HTERT RPE-1 (cell line): ENCODE results near the gene TNFRSF25.
"Not testable (repeated sequence)": the region's sequence is repeated elsewhere in the genome, so short reads cannot be mapped to it uniquely, and the experiment has no call there.

Experiments used
- in situ Hi-C: fragments of 300-500 bp; cut with MboI; formaldehyde crosslinking; loops from 4 replicates; pipeline ENCODE4 v1.14.3; 2020; ENCODE audit warnings: low sequenced_read_pairs

The TNFRSF25 gene

DNA sequence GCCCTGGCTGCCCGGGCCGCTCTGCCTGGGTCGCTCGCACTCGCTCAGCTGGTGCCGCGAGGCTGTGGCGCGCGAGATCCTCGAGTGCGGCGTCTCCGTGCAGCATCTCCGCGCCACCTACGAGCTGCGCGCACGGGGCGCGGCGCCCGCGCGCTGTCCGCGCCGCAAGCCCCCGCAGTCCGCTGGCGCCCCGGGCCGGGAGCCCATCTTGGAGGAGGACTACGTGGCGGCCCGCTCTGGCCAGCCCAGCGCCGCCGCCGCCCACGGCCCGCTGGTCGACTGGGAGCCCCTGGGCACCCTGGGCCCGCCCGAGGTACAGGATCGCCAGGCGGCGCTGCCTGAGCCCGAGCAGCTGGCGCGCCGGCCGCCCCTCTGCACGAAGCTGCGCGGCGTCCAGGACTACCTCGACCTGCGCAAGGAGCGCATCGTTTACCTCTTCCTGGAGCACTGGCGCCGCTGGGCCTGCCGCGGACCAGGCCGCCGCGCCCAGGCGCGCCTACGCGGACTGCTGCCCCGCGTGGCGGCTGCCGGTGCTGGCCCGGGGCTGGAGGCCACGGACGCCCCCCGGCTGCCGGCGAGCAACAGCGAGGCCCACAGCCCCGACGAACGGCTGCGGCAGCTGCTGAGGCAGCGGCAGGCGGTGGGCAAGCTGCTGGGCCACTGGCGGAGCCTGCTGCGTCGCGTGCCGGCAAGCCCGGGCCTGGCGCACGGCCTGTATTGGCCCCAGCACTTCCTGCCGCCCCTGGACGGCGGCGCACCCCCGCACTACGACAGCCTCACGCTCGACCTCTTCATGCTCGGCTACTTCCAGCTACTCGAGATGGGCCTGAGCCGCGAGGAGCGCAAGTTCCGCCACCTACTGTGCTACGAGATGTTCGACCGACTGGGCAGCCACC lies 10.9 kb downstream of the TNFRSF25 start:
- in situ Hi-C loops = no loop called here

DNA sequence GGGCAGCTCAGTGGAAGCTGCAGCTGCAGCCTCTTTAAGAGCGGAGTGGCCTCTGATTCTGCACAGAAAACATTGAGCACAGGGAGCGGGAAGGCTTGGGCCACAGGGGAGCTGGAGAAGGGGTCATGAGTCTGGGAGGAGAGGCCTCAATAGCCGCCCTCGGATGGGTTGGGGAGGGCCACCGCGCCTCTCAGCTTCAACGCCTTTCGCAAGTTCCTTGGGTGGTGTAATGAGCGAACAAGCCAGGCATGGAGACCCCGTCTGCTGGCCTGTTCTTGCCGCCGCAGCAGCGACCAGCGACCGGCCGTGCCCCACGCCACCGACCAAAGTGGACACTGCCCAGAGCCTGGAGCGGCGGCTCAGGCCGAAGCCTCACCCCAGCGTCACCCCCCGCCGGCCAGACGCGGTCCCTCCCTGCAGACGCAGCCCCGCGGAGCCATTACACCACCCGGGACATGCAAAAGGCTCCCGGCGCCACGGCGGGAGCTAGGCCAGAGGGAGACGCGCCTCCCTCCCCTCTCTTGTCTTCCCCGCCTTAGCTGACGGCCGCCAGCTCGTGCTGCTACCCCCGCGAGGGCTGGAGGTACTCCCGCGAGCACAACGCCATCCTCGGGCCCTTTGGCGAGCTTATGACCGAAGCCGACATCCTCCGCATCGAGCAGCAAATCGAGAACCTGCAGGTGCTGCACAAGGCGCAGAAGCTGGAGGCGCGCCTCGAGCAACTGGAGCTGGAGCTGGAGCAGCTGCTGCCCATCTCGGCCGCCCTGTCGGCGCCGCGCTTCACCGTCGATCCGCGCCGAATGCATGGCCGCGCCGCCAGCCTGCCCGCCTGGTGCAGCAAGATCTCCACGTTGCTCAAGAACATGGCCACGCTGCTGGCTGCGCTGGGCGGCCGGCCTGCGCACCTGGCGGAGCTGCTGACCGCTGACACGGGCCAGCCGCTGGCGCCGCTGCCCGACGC lies 11.8 kb downstream of the TNFRSF25 start:
- in situ Hi-C loops = not testable (repeated sequence)

DNA sequence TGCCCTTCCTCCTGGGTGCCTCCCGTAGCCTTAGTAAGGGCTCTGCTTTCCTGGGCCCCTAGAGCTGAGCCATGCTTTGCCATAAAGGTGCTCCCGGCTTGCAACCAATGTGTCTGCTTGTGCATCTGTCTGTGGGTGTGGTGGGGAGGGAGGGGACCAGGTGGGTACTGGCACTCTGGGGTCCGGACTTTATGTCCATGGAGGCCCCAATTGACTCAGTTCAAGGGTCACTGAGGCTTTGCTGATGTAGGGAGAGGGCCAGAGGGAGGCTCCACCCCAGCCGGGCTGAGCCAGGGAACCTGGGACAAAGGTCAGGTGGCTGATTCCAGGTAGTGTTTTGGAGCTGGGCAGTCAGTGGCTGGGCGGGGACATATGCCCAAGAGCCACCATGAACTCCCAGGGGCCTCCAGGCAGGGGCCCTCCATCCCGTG lies 15.0 kb downstream of the TNFRSF25 start:
- in situ Hi-C loops = no loop called here

DNA sequence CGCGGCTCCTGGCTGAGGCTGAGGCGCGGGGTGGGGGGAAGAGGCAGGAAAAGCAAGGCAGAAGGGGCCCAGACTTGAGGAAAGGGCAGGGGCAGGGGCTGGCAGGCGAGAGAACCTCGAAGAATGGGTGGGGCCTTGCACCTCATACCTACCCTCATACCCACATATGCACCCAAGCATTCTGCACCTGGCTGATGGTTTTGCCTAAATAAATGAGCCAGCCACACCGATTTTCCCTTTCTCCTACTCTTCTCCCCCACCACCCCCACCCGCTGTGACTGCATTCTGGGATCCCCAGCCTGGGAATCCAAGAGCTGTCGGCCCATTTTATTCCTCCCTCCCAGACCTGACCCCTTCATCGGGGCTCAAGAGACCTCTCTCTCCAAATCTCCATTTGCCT lies 15.5 kb downstream of the TNFRSF25 start:
- in situ Hi-C loops = not testable (repeated sequence)

DNA sequence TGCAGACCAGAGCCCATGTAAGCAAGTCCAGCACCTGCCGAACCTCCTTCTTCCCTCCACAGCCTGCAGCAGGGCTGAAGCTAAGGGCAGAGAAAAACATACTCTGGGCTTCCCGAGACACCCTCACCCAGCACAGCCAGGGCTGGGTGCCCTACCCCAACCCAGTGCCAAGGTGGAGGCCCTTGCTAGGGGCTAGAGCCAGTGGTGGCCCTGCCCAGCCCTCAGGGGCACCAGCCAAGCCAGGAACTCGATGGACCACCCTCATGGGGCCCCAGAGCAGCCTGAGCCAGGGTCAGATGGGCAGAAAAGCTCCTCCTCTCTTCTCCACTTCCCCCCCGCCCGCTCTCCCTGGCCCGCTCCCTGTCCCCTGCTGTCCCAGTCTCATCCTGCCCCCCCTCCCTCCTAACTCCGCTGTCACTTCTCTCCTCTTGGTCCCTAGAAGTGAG lies 15.9 kb downstream of the TNFRSF25 start:
- in situ Hi-C loops = no loop called here

DNA sequence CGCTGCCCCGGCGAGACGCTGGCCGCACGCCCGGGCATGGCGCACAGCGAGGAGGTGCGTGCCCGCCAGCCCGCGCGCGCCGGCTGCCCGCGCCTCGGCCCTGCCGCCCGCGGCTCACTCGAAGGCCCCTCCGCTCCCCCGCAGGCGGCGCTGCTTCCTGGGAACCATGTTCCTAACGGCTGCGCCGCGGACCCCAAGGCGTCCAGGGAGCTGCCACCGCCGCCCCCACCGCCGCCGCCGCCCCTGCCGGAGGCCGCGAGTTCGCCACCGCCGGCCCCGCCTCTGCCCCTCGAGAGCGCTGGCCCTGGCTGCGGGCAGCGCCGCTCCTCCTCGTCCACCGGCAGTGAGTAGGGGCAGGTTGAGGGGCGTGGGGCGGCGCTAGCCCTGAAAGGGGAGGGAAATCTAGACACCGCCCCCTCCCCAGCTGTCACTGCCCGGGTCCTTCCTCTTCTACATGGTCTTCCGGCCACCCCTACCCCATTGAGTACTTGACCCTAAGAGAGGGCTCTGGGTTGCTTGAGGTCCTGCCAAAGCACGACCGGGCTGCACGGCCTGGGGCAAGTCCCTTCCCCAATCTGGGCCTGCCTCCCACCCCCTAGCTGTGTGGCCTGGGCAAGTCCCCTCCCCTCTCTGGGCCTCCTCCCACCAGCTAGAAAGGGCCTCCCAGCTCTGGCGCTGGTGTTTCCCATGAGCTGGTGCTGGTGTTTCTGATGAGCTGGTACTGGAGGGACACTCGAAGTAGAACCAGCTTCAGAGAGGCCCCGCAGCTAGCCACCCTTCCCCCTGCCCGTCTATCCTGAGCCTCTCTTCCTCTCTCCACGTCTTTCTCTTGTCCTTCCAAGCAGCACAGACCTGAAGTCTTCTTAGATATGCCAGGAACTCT lies 17.0 kb downstream of the TNFRSF25 start:
- in situ Hi-C loops = no loop called here

DNA sequence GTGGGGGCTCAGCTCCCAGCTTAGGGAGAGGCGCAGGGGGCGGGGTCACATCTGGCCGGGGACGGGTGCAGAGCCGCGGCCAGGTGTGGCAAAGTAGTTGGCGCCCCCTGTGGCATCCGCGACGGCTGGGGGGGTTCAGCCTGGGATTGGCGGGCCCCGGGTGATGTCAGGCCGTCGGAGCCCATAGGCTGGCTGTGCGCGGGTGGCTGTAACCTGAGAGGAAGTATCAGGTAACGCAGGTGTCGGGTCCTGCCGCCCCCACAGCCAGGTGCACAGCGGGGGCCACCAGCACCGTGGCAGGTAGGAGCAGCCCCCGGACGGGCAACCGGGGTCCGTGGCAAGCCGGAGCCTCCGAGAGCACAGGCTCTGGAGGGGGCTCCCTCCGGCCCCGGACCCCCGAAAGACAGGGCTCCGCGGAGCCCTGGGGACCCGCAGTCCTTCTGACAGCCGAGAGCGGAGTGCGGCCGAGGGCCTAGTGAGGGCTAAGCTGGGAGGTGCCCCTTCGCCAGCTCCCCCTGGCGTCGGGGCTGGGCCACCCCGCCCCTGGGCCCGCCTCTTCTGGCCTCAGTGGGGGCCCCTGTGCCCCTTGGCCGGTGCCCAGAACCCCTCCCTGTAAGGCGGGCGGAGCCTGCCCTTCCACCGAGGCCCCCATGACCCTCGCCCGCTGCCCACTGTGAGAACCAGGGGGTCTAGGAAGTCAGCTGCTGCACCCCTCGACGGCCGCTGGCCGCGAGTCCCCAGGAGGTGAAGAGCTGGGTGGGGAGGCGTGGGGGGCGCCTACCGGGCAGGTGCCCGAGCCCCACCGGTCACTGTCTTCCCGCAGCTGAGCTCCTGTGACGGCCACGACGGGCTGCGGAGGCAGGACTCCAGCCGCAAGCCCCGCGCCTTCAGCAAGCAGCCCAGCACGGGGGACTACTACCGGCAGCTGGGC lies 17.9 kb downstream of the TNFRSF25 start:
- in situ Hi-C loops = no loop called here

DNA sequence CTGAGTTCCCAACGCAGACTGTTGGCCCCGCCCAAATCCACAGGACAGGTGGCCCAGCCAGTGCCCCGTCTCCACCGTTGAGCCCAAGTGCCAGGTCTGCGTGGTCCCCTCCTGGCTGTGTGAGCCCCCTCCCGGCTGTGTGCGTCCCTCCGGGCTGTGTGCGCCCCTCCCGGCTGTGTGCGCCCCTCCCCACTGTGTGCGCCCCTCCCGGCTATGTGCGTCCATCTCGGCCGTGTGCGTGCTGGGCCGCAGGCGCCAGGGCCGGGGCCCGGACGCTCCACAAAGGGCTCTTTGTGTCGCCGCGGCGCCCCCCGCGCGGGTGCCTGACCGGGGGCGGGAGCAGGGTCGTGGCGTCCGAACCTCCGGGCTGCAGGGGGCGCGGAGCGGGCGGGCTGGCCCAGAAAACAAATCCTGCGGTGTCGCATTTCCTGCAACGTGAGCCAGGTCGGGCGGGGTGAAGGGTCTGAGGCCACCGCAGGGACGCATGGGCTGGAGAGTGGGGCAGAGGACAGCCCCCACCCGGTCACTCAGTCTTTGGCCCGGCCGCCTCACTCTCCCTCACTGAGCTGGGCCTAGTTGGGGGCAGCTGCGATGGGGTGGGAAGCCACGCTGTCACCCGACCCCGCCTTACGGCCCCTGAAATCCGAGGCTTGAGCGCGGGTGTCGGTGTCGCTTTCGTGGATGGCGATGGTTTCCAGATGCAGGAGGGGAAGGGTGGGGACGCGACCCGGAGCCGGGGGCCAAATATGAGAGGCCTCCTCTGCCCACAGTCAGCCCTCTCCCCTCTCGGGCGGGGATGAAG lies 18.8 kb downstream of the TNFRSF25 start:
- in situ Hi-C loops = no loop called here

DNA sequence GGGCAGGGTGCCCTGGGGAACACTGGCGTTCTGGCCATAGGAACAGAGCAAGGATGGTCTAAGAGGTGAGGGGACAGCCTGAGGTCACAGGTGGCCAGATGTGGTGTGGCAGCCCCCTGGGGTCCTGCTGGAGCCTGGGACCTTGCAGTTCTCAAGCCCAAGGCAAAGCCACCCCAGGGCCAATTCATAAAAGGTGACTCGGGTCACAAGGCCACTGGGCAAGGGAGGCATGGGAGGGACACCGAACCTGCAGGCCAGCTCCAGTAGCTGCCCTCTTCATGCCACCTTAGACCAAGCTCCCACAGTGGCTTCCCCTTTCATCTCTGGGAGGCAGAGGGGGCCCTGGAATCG lies 19.3 kb downstream of the TNFRSF25 start:
- in situ Hi-C loops = no loop called here

DNA sequence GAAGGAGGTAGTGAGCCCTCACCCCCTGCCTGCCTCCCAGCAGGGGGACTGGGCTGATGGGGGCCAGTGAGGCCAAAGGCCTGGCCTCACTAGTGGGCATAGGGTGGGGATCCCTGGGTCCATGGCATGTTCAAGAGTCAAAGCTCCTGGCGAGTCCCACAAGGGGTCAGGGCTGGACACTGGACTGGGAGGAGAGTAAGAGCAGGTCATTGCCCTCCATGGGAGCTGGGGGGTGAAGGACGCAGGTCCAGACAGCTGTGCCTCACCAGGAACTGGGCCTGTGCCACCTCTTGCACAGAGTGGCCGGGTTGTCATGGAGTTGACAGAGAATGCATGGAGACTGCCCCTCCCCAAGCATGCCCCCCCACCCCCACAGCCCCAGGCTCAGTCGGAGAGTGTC lies 20.0 kb downstream of the TNFRSF25 start:
- in situ Hi-C loops = not testable (repeated sequence)

DNA sequence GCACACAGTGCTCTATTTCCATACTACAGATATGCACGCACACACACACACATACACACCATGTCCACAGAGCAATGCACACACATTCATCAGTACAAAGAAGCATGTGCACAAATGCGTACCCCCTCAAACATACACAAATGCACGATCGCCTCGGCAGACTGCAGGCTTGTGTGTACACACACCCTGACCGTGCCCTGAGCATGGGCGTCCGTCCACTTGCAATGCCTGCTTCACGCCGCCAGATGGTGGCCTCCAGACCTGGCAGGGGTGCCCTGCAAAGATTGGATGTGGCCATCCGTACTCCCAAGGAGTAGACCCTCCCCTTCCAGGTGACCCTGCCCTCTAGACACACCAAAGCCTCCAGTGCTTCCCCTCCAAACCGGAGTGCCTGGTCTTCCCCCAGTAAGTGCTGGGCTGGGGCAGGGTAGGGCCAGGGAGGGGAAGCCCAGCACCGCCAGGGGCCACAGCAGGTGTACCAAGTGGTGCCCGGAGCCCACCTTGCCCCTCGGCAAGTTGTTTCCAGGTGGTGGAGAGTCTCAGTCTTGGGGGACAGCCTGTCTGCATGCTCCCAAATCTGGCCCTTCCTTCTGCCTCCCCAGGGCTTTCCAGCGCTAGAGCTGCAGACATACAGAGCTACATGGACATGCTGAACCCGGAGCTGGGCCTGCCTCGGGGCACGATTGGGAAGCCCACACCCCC lies 20.8 kb downstream of the TNFRSF25 start:
- in situ Hi-C loops = no loop called here

DNA sequence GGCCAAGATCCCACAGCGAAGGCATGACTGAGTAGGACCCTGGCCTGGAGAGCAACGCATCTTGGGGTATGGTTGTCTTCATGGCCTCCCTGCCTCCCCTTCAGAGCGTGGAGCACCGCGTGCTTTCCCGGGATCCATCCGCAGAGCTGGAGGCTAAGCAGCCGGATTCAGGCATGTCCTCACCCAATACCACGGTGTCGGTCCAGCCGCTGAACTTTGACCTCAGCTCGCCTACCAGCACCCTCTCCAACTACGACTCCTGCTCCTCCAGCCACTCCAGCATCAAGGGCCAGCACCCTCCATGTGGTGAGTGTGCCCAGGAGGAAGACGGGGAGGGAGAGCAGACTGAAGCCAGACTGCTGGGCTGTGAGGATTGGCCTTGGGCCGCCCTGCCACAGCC lies 21.6 kb downstream of the TNFRSF25 start:
- in situ Hi-C loops = no loop called here

DNA sequence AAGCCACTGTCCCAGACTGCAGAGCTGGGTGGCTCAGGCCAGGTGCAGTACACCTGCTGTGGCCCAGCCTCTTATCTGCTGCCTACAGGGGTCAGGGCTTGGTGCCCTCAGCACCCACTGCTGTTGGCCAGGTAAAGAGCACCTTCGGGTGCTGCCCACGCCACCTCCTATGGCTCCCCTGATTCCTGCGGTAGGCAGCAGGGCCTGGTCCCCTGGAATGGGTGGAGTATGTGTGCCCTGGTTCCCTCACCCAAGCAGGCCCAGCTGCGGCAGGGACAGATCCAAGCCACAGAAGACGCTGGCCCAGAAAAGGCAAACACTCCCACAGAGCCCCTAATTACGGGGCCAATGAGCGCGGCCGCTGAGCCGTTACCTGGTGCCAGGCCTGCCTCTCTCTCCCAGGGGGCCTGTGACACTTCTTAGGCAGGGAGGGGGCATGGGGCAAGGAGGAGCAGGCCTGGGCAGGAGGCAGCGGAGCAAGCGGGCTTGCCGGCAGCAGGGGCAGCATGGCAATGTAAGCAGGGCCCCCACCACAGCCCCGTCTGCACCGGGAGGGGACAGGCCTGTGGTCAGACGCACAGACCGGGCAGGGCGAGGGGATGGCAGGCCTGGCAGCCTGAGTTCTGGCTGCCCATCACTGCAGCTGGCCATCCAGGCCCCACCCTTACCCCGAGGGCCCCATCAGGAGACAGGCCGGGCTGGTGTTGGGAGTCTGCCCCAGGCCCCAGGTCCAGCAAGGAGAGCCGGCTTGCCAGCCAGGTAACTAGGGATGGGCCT lies 22.4 kb downstream of the TNFRSF25 start:
- in situ Hi-C loops = no loop called here

DNA sequence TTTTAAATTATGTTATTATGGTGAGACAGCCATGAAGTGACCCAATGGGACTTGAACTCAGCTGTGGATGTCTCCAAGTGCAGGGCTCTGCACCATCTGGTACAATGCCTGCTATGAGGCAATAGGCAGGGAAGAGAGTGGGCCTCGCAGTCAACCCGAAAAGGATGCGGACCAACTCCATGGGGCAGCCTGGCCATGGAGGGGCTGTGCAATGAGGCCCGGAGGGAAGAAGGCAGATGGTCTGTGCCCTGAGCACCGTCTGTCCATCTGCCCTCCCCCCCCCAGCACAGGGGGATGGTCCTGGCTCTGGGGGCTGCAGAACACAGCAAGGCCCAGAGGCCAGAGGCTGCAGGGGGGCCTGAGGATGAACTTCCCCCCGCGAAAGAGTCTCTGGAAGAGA lies 24.4 kb downstream of the TNFRSF25 start:
- in situ Hi-C loops = no loop called here

DNA sequence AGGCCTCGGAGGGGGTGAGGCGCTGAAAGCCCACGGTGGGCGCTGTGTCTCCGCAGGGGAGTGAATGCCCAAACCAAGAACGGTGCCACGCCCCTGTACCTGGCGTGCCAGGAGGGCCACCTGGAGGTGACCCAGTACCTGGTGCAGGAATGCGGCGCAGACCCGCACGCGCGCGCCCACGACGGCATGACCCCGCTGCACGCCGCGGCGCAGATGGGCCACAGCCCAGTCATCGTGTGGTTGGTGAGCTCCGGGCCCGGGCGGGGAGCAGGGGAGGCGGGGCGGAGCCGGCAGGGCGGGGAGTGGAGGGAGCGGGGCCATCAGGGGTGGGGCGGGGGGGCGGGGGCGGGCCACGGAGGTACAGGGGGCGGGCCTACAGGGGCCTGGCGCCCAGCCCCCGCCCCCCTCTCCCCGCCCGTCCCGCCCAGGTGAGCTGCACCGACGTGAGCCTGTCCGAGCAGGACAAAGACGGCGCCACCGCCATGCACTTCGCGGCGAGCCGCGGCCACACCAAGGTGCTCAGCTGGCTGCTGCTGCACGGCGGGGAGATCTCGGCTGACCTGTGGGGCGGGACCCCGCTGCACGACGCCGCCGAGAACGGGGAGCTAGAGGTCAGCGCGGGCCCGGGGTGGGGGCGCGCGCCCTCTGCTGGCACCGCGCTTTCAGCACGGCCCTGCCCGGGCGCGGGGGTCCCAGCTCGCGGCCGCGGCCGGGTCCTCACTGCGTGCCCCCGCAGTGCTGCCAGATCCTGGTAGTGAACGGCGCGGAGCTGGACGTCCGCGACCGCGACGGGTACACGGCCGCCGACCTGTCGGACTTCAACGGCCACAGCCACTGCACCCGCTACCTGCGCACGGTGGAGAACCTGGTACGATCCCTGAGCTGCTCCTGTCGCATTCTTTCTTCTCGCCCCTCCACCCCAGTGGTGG lies 25.5 kb downstream of the TNFRSF25 start:
- in situ Hi-C loops = no loop called here

DNA sequence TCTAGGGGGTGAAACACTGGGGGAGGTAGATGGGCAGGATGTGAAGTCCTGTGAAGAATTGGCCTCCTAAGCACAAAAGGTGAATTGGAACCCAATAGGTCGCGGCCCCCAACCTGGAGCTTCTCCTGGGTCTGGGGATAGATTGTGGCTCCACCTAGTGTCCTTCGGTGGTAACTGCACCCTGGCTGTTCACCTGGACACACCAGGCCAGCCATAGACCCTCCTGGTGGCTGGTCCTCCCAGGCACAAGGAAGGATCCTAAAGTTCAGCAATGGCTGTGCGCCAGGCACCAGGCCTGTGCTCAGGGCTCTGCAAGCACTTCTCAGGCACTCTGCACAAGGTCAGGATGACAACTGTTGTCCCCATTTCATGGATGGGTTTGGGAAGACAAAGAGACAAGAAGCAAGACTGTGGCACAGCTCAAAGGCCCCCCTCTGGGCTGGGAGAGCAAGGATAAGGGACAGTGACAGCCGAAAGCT lies 27.9 kb downstream of the TNFRSF25 start:
- in situ Hi-C loops = no loop called here
